Middle frontal gyrus (tissue), 1 donor: ENCODE results near the gene BOLA3.
"Not testable (repeated sequence)": the region's sequence is repeated elsewhere in the genome, so short reads cannot be mapped to it uniquely, and the experiment has no call there.

Experiments
- DNase-seq: peaks from one replicate; pipeline ENCODE4 v3.0.0-alpha.2; 2015; ENCODE audit warnings: low spot score; ENCODE audit errors: extremely low spot score

The BOLA3 gene

GRCh38 chr2:74102516-74102915 lies 45.2 kb downstream of the BOLA3 start:
- no peak for DNase-seq

- DNase-seq: no peak
Observed at GRCh38 chr2:74101574-74102300, 46.0 kb downstream of the BOLA3 start.

- DNase-seq: no peak
Observed at GRCh38 chr2:74100254-74101216, 47.2 kb downstream of the BOLA3 start.

- no peak for DNase-seq
Observed at GRCh38 chr2:74099835-74100234, 47.9 kb downstream of the BOLA3 start.

- DNase-seq: no peak
Observed at GRCh38 chr2:74099271-74099670, 48.4 kb downstream of the BOLA3 start.

- DNase-seq: no peak
Observed at GRCh38 chr2:74097574-74097973, 50.1 kb downstream of the BOLA3 start.

GRCh38 chr2:74096052-74096451 lies 51.7 kb downstream of the BOLA3 start:
- DNase-seq: no peak

- no peak for DNase-seq
Observed at GRCh38 chr2:74095632-74096031, 52.1 kb downstream of the BOLA3 start.

- DNase-seq: no peak
Observed at GRCh38 chr2:74094291-74094690, 53.4 kb downstream of the BOLA3 start.

- DNase-seq: no peak
Observed at GRCh38 chr2:74093840-74094239, 53.9 kb downstream of the BOLA3 start.

GRCh38 chr2:74093426-74093825 lies 54.3 kb downstream of the BOLA3 start:
- DNase-seq: no peak

GRCh38 chr2:74092275-74092674 lies 55.4 kb downstream of the BOLA3 start:
- DNase-seq: no peak

GRCh38 chr2:74091391-74091790 lies 56.3 kb downstream of the BOLA3 start:
- DNase-seq: no peak

- no peak for DNase-seq
Observed at GRCh38 chr2:74089816-74090745, 57.6 kb downstream of the BOLA3 start.

GRCh38 chr2:74088676-74089075 lies 59.0 kb downstream of the BOLA3 start:
- DNase-seq: not testable (repeated sequence)

GRCh38 chr2:74087696-74088095 lies 60.0 kb downstream of the BOLA3 start:
- no peak for DNase-seq

GRCh38 chr2:74086021-74086420 lies 61.7 kb downstream of the BOLA3 start:
- DNase-seq: no peak
